Measurements from ENCODE around the gene POLR3C. TPM values are rescaled to one million over a fixed set of nuclear protein-coding genes. Genes with fewer than 3 reads are reported as not detected.
A peak's percentile ranks its signal among the peaks of the same experiment; 100 is the strongest.
"Not testable (repeated sequence)": the region's sequence is repeated elsewhere in the genome, so short reads cannot be mapped to it uniquely, and the experiment has no call there.

Gene POLR3C
- total RNA-seq, 3 donors from 2014 or later (not counting 1 experiment from before 2014, with no cell fraction given): 26.4 to 37.2 (median 27.5) TPM

DNA sequence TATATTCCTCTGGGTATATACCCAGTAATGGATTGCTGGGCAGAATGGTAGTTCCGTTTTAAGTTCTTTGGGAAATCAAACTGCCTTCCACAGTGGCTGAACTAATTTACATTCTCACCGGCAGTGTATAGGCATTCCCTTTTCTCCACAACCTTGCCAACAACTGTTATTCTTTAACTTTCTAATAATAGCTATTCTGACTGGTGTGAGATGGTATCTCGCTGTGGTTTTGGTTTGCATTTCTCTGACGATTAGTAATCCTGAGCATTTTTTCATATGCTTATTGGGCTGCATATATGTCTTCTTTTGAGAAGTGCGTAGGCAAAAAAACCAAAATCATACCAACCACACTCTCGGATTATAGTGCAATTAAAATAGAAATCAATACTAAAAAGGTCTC is 5.9 kb upstream of the POLR3C start:
- H3K9me3 Mint-ChIP-seq; H3K4me3 Mint-ChIP-seq; H3K27ac ChIP-seq (ENCODE audit: low read length); intact Hi-C loops (cut with micrococcal nuclease); DNase-seq; H3K4me1 Mint-ChIP-seq; H3K9me3 ChIP-seq (ENCODE audit: control insufficient read depth, insufficient read depth, low read length); H3K4me3 ChIP-seq (ENCODE audit: low read length); H3K36me3 Mint-ChIP-seq; H3K4me1 ChIP-seq (ENCODE audit: control insufficient read depth, insufficient read depth, low read length); H3K36me3 ChIP-seq (ENCODE audit: control insufficient read depth, insufficient read depth, low read length); H3K27ac Mint-ChIP-seq; H3K27me3 ChIP-seq (ENCODE audit: control insufficient read depth, insufficient read depth, low read length); H3K27me3 Mint-ChIP-seq (ENCODE audit: low read depth in 2 of 2): not testable (repeated sequence)
- no CpG with 5 or more reads among the region's 6 CpGs for WGBS (ENCODE audit: insufficient coverage)
- ATAC-seq: peak in 2 of 3 donors; percentile 14 to 29

DNA sequence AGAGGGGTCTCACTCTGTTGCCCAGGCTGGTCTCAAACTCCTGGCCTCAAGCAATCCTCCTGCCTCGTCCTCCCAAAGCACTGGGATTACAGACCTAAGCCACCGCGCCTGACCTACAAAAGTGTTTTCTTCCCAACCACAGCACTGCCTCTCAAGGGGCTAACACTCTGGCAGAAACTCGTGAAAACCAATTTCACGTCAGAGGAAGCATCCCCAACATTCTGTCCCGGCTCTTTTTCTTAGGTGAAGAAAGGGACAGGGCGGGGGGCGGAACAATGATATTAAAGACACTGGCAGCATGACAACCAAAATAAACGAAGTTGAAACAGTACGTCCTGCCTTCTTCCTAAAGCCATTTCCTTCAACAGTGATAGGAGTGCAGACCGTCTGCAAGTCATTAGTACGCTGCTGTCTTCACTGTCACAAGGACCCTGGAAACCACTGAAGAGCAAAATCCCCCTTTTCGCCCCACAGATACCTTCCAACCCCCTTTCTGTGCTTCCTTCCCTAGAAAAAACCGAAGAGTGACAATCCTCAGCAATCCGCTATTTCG is 1.1 kb upstream of the POLR3C start:
- H3K4me1 ChIP-seq (ENCODE audit: control insufficient read depth, insufficient read depth, low read length); H3K4me3 Mint-ChIP-seq; H3K4me3 ChIP-seq (ENCODE audit: low read length); H3K9me3 Mint-ChIP-seq; DNase-seq; H3K9me3 ChIP-seq (ENCODE audit: control insufficient read depth, insufficient read depth, low read length); H3K27me3 ChIP-seq (ENCODE audit: control insufficient read depth, insufficient read depth, low read length); H3K27ac ChIP-seq (ENCODE audit: low read length); H3K27me3 Mint-ChIP-seq (ENCODE audit: low read depth in 2 of 2); intact Hi-C loops (cut with micrococcal nuclease): not testable (repeated sequence)
- Mint-ChIP-seq H3K27ac (peak overlapping the region; percentile 95), H3K36me3 (peaks cover 14% of the 10 kb centered on the region), H3K4me1 (peaks cover 22 to 33% of the 10 kb centered on the region in 2 donors)
- peaks cover 17% of the 10 kb centered on the region for H3K36me3 ChIP-seq (ENCODE audit: control insufficient read depth, insufficient read depth, low read length)
- ATAC-seq: peak; percentile 17 to 39 (median 22)
- WGBS (ENCODE audit: insufficient coverage): no CpG with 5 or more reads among the region's 16 CpGs

DNA sequence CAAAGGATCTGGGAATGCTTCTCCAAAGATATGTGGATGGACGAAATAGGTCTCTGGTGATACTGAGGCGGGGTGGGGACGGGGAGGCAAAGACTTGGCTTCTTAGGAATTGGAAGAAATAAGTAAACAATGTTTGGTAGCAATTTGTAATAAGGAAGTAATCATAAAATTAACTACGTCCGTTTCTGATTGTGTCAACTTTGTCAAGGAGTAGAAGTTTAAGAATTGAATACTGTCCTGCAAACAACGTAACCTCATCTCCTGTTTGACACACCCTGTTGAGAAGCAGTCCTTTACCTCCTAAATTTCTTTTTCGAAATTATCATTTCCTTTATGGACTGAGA is 471 bp downstream of the POLR3C start:
- Histone ChIP-seq H3K4me3 (ENCODE audit: low read length) (peak overlapping the region; percentile 90), H3K4me1 (ENCODE audit: control insufficient read depth, insufficient read depth, low read length) (peaks cover 9% of the 10 kb centered on the region), H3K27ac (ENCODE audit: low read length) (peak overlapping the region; percentile 77), H3K9me3 (ENCODE audit: control insufficient read depth, insufficient read depth, low read length) (no peaks in the 10 kb centered on the region), H3K36me3 (ENCODE audit: control insufficient read depth, insufficient read depth, low read length) (peaks cover 34% of the 10 kb centered on the region), H3K27me3 (ENCODE audit: control insufficient read depth, insufficient read depth, low read length) (no peaks in the 10 kb centered on the region)
- peak overlapping the region; percentile 95 for H3K27ac Mint-ChIP-seq
- H3K9me3 Mint-ChIP-seq: no peaks in the 10 kb centered on the region
- TF ChIP-seq, protein P1, sequence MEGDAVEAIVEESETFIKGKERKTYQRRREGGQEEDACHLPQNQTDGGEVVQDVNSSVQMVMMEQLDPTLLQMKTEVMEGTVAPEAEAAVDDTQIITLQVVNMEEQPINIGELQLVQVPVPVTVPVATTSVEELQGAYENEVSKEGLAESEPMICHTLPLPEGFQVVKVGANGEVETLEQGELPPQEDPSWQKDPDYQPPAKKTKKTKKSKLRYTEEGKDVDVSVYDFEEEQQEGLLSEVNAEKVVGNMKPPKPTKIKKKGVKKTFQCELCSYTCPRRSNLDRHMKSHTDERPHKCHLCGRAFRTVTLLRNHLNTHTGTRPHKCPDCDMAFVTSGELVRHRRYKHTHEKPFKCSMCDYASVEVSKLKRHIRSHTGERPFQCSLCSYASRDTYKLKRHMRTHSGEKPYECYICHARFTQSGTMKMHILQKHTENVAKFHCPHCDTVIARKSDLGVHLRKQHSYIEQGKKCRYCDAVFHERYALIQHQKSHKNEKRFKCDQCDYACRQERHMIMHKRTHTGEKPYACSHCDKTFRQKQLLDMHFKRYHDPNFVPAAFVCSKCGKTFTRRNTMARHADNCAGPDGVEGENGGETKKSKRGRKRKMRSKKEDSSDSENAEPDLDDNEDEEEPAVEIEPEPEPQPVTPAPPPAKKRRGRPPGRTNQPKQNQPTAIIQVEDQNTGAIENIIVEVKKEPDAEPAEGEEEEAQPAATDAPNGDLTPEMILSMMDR (IDR thresholded peaks at IDR 0.05): no peak
- H3K4me3 Mint-ChIP-seq: peak overlapping the region; percentile 97
- ATAC-seq (no peak), DNase-seq (no peak)
- H3K4me1 Mint-ChIP-seq: peaks cover 22 to 33% of the 10 kb centered on the region in 2 donors
- intact Hi-C loops (cut with micrococcal nuclease): no loop called here
- H3K27me3 Mint-ChIP-seq (ENCODE audit: low read depth in 2 of 2): no peaks in the 10 kb centered on the region
- WGBS (ENCODE audit: insufficient coverage): 0% methylated on average over 7 of the region's 7 CpGs
- peaks cover 28% of the 10 kb centered on the region for H3K36me3 Mint-ChIP-seq

DNA sequence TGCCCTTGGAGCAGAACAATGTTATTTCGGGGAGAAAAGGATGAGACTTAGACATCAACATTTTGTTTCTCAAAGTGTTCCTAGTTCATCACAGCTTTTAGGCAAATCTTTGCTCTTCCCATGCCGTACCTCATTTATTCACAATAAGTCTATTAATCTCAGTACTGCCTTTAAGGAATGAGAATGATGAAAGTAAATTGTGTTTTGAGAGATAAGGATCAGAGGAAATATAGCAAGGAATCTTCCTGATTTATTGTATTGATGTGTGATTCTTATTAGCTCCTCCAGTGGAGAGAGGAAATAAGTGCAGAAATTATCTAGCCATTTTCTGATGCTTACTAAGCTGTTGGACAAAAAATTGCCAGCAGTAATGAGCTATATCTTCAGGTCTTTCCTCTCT is 2.0 kb downstream of the POLR3C start:
- H3K4me1 ChIP-seq (ENCODE audit: control insufficient read depth, insufficient read depth, low read length): peaks cover 9% of the 10 kb centered on the region
- WGBS (ENCODE audit: insufficient coverage): 100% methylated on average over 1 of the region's 2 CpGs
- Mint-ChIP-seq H3K27me3 (ENCODE audit: low read depth in 2 of 2) (no peaks in the 10 kb centered on the region), H3K4me3 (peak overlapping the region; percentile 97), H3K9me3 (no peaks in the 10 kb centered on the region), H3K36me3 (peaks cover 36% of the 10 kb centered on the region), H3K4me1 (peaks cover 22 to 33% of the 10 kb centered on the region in 2 donors), H3K27ac (no peak overlapping the region)
- TF ChIP-seq, protein P1 (IDR thresholded peaks at IDR 0.05): no peak
- DNase-seq (no peak), ATAC-seq (no peak)
- no peaks in the 10 kb centered on the region for H3K9me3 ChIP-seq (ENCODE audit: control insufficient read depth, insufficient read depth, low read length)
- intact Hi-C loops (cut with micrococcal nuclease): no loop called here
- H3K4me3 ChIP-seq (ENCODE audit: low read length): no peak overlapping the region
- no peaks in the 10 kb centered on the region for H3K27me3 ChIP-seq (ENCODE audit: control insufficient read depth, insufficient read depth, low read length)
- H3K27ac ChIP-seq (ENCODE audit: low read length): no peak overlapping the region
- H3K36me3 ChIP-seq (ENCODE audit: control insufficient read depth, insufficient read depth, low read length): peaks cover 49% of the 10 kb centered on the region
